Kidney (tissue), 14 donors: ENCODE measurements around the gene MAP1LC3B. TPM values are rescaled to one million over a fixed set of nuclear protein-coding genes. Genes with fewer than 3 reads are reported as not detected.
A peak's percentile ranks its signal among the peaks of the same experiment; 100 is the strongest.

ENCODE experiments used
- DNase-seq, 5 donors: peaks; one replicate each; pipeline ENCODE4 v3.0.0-alpha.2; 2013 to 2020
- FAIRE-seq: peaks from 2 replicates; lab custom pipeline; 2012; peaks lifted over from hg19 to GRCh38; lab: Jason Lieb, UNC
- H3K27ac ChIP-seq, 2 donors: one replicate each; pipeline ENCODE4 v1.7.0; 2013; ENCODE audit warnings: low read depth in 2 of 2, low read length in 2 of 2, inconsistent platforms in 1 of 2
- H3K27me3 ChIP-seq: one replicate; pipeline ENCODE4 v1.7.1; 2013; ENCODE audit warnings: low read length, inconsistent platforms; ENCODE audit not compliant: control insufficient read depth, insufficient read depth
- H3K36me3 ChIP-seq, 3 donors: one replicate each; pipeline versions ENCODE4 v1.7.0 to v1.7.1; 2013; ENCODE audit warnings: low read length in 3 of 3, control low read depth in 1 of 3, inconsistent platforms in 1 of 3; ENCODE audit not compliant: insufficient read depth in 3 of 3, control insufficient read depth in 2 of 3
- H3K4me1 ChIP-seq, 3 donors: one replicate each; pipeline versions ENCODE4 v1.7.0 to v1.7.1; 2013; ENCODE audit warnings: low read length in 3 of 3, inconsistent platforms in 1 of 3, low read depth in 1 of 3; ENCODE audit not compliant: control insufficient read depth in 2 of 3, insufficient read depth in 2 of 3
- H3K4me3 ChIP-seq, 3 donors: one replicate each; pipeline versions ENCODE4 v1.7.0 to v1.8.1; 2013; ENCODE audit warnings: low read length in 3 of 3, control low read depth in 1 of 3, inconsistent platforms in 1 of 3
- H3K9ac ChIP-seq, 3 donors: one replicate each; pipeline versions ENCODE4 v1.7.0 to v1.7.1; 2013; ENCODE audit warnings: low read length in 3 of 3, control low read depth in 1 of 3, inconsistent platforms in 1 of 3
- H3K9me3 ChIP-seq, 3 donors: one replicate each; pipeline versions ENCODE4 v1.7.0 to v1.7.1; 2013; ENCODE audit warnings: low read length in 3 of 3, control low read depth in 1 of 3, inconsistent platforms in 1 of 3; ENCODE audit not compliant: control insufficient read depth in 2 of 3, insufficient read depth in 1 of 3
- intact Hi-C: fragments of 100-400 bp; cut with DNase I; formaldehyde crosslinking; loops from one replicate; pipeline ENCODE4 v1.11.1; 2022
- polyA plus RNA-seq: library from polyadenylated mRNA; stranded (reverse); fragments of 350-450 nt; fragmentation: Illumina TruSeq; extraction: RNeasy Lipid Tissue Mini Kit (QIAGEN cat#74804); gene quantifications from one replicate; pipeline ENCODE4 v1.2.3, GENCODE V29; 2014; ENCODE audit warnings: low read depth, low replicate concordance; ENCODE audit not compliant: insufficient read depth
- total RNA-seq: library from RNA; stranded (reverse); fragmentation: NEBNext Ultra II Directional; extraction: Animal tissue kit (Norgen Biotek cat#: 25700); gene quantifications from one replicate; pipeline ENCODE4 v1.2.1, GENCODE V29; 2021
- TF ChIP-seq, protein P1 (sequence below): IDR thresholded peaks from 3 replicates; pipeline ENCODE4 v1.5.1; 2012; ENCODE audit warnings: mild to moderate bottlenecking, moderate library complexity, borderline replicate concordance; ENCODE audit not compliant: insufficient read depth; ENCODE audit errors: extremely low read depth
- donor health status: control.
- donor health status: control.
- donor health status: control.
- donor health status: control.
- donor health status: control.
- donor health status: DM: yes; HTN: yes; CAD: no.
- donor health status: Normal renal cell carcinoma (clear cell type).

MAP1LC3B gene
- total and polyA plus RNA-seq, 2 donors from 2014 or later = 57.1 to 70.3 TPM

- TF ChIP-seq, protein P1, sequence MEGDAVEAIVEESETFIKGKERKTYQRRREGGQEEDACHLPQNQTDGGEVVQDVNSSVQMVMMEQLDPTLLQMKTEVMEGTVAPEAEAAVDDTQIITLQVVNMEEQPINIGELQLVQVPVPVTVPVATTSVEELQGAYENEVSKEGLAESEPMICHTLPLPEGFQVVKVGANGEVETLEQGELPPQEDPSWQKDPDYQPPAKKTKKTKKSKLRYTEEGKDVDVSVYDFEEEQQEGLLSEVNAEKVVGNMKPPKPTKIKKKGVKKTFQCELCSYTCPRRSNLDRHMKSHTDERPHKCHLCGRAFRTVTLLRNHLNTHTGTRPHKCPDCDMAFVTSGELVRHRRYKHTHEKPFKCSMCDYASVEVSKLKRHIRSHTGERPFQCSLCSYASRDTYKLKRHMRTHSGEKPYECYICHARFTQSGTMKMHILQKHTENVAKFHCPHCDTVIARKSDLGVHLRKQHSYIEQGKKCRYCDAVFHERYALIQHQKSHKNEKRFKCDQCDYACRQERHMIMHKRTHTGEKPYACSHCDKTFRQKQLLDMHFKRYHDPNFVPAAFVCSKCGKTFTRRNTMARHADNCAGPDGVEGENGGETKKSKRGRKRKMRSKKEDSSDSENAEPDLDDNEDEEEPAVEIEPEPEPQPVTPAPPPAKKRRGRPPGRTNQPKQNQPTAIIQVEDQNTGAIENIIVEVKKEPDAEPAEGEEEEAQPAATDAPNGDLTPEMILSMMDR = no peak
- H3K27ac ChIP-seq = no peak overlapping the region
- no peak overlapping the region for H3K4me3 ChIP-seq
- no peaks in the 10 kb centered on the region for H3K27me3 ChIP-seq
- intact Hi-C loops = no loop called here
- H3K9ac ChIP-seq = no peak overlapping the region
- peaks cover 4 to 11% (median 5%) of the 10 kb centered on the region in 3 donors for H3K36me3 ChIP-seq
- no peak for FAIRE-seq
- DNase-seq = no peak
- no peaks in the 10 kb centered on the region for H3K9me3 ChIP-seq
- H3K4me1 ChIP-seq = no peaks in the 10 kb centered on the region
These were observed 47.1 kb upstream of the MAP1LC3B start for GRCh38 chr16:87344931-87345631.

GRCh38 chr16:87345726-87346424 lies 46.3 kb upstream of the MAP1LC3B start:
- H3K27ac ChIP-seq = no peak overlapping the region
- H3K4me1 ChIP-seq = no peaks in the 10 kb centered on the region
- intact Hi-C loops = no loop called here
- H3K36me3 ChIP-seq = peaks cover 2 to 11% (median 5%) of the 10 kb centered on the region in 3 donors
- no peaks in the 10 kb centered on the region for H3K9me3 ChIP-seq
- no peak overlapping the region for H3K4me3 ChIP-seq
- TF ChIP-seq, protein P1 = no peak
- no peak for FAIRE-seq
- no peak overlapping the region for H3K9ac ChIP-seq
- peak in 4 of 5 donors; percentile 65 to 77 (median 72) for DNase-seq
- no peaks in the 10 kb centered on the region for H3K27me3 ChIP-seq

GRCh38 chr16:87346517-87347060 lies 45.5 kb upstream of the MAP1LC3B start:
- intact Hi-C loops = no loop called here
- Histone ChIP-seq H3K27me3 (no peaks in the 10 kb centered on the region), H3K9me3 (no peaks in the 10 kb centered on the region), H3K36me3 (peaks cover 2 to 11% (median 5%) of the 10 kb centered on the region in 3 donors), H3K4me1 (no peaks in the 10 kb centered on the region), H3K9ac (no peak overlapping the region), H3K4me3 (no peak overlapping the region), H3K27ac (no peak overlapping the region)
- TF ChIP-seq, protein P1 = no peak
- DNase-seq = no peak
- FAIRE-seq = no peak
